HG03280 (cell line): ENCODE measurements around the gene C2orf72.
"Not testable (repeated sequence)": the region's sequence is repeated elsewhere in the genome, so short reads cannot be mapped to it uniquely, and the experiment has no call there.

Experiments
- ATAC-seq: cut with Tn5 transposase; IDR thresholded peaks from one replicate; pipeline ENCODE4 v1.9.1; 2021; ENCODE audit warnings: mild to moderate bottlenecking, moderate library complexity; ENCODE audit not compliant: unreplicated experiment

C2orf72 gene

GRCh38 chr2:231037202-231037730, at the start of gene C2orf72:
Gene C2orf72, plus strand, starts transcription at chr2:231037523. Its CDS starts 43 bp downstream, at chr2:231037566.
- no peak for ATAC-seq

- no peak for ATAC-seq
Measured at GRCh38 chr2:230989731-230990130, 47.6 kb upstream of the C2orf72 start.

DNA sequence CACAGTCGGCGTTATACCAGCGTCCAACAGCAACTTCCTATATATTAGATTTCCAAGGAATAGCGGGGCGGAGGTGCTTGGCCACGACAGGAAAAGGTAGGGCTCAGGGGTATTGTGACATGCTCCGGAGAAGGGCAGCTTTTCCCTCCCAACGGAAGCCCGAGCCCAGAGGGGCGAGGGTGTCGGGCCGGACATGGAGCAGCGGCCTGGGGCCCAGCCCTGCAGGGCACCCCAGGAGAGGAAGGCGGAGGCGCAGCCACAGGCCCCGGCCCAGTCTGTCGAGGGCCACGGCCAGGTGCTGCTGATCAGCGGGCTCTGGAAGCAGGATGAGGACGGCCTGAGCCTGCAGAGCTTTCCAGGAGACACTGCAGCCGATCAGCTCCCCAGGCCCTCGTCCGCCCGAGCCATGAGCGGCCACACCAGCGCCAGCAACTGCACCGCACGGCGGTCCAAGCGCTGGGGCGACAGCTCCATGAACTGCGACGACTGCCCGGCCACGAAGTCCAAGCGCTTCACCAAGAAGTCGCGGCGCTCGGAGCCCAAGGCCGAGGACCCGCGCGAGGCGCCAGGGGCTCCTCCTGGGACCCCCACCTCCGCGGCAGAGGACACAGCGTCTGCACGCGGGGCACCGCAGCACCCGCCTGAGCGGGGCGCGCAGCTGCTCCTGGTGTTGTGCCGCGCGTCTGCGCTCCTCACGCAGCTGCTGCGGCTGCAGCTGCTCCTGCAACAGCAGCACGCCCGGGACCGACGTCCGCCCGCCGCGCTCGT, 47.0 kb upstream of the C2orf72 start:
- ATAC-seq, result no peak

GRCh38 chr2:230990899-230991150, 46.5 kb upstream of the C2orf72 start:
- no peak for ATAC-seq

- no peak for ATAC-seq
Measured at GRCh38 chr2:230991598-230991997, 45.7 kb upstream of the C2orf72 start.

DNA sequence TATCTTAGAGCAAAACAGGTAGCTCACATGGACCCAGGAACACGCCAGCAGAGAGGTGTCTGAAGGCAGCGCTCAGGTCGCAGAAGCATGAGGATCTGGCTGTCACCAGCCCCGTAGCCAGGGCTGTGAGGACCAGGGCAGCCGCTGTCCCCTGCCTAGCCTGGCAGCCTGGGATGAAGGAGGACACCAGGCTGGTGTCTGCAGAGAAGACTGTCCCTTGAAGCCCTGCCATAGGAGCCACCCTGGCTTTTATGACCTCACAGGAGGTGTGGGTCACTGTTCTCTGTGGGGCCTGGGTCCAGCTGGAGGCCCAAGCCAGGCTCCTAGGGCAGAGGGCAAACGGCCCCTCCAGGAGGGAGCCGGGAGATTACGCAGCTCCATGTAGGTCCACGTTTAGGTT, 41.5 kb upstream of the C2orf72 start, which contains the start of gene SPATA3:
TSS of gene SPATA3 (plus strand) at position 301 of the 400 bp plus-strand sequence. CDS start 113 bp downstream, outside the sequence.
- no peak for ATAC-seq

DNA sequence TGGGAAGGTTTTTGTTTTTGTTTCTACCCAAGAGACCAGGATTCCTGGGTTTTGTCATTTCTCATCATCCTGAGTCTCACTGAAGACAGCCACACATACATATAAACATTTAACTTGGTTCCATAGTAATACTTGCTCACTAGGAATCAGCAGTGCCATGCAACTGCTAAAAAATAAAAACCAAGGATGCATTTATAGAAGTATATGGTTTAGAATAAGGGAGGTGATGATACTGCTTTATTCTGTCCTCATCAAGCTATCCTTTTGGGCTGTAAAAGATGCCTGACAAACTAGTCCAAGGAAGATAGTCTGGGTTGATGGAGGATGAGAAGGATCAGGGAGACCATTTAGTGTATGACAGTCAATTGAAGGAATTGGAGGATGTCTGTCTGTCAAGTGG, 40.7 kb upstream of the C2orf72 start:
- ATAC-seq, result no peak

DNA sequence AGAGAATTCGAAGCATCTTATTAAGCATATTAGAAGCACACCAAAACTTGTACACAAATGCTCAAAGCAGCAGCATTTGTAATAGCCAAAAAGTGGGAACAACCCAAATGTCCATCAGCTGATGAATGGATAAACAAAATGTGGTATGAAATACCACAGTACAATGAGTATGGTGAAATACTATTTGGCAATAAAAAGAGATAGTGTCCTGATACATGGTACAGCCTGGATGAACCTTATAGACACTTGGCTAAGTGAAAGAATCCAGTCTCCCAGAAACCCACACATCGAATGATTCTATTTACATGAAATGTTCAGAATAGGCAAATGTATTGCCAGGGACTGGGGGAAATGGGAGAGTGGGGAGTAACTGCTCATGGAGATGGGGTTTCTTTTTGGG, 38.4 kb upstream of the C2orf72 start:
- no peak for ATAC-seq

GRCh38 chr2:230999477-230999876, 37.8 kb upstream of the C2orf72 start:
- no peak for ATAC-seq

- no peak for ATAC-seq
Measured at GRCh38 chr2:231000211-231000904, 37.0 kb upstream of the C2orf72 start.

GRCh38 chr2:231001036-231001435, 36.3 kb upstream of the C2orf72 start:
- ATAC-seq, result no peak

DNA sequence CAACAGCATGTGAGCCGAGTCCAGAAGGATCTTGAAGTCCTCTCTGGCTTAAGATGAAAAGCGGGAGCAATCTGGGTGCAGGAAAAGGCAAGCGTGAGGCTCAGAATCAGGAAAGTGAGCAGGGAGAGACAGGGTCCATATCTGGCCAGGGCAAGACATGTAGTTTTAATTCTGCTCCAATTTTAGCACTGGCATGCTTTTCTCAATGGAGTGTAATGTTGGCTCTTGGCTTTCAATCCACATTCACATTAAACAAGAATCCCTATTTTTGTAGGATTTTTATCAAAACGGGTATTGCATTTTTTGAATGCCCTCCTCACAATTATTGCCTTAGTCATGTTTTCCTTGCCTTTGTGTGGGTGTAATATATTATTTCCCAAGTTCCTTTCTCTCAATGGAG, 35.4 kb upstream of the C2orf72 start:
- no peak for ATAC-seq

DNA sequence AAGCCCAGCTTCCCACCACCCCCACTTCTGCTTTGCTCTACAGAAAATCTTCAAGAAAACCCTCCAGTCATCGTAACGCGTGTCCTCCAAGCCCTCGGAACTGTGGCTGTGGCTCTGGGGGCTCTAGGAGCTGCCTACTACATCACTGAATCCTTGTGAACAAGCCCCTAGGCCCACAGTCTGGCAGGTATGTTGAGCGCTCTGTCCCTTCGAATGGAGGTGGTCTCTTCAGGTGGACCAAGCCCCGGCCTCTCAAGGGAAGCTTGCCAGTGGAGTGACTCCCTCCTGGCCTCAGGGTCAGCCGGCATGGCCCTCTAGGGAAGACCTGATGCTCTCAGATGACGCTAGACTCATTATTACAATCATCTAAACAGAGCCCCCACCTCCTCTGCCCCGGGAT, 34.7 kb upstream of the C2orf72 start:
- ATAC-seq, result no peak

GRCh38 chr2:231003186-231003585, 34.1 kb upstream of the C2orf72 start:
- ATAC-seq, result no peak

DNA sequence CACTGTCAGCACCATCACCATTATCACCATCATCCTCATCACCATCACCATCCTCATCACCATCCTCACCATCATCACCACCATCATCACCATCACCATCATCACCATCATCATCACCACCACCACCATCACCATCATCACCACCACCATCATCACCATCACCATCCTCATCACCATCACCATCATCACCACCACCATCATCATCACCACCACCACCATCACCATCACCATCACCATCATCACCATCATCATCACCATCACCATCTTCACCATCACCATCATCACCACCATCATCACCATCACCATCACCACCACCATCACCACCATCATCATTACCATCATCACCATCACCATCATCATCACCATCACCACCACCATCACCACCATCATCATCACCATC, 32.4 kb upstream of the C2orf72 start:
- not testable (repeated sequence) for ATAC-seq

DNA sequence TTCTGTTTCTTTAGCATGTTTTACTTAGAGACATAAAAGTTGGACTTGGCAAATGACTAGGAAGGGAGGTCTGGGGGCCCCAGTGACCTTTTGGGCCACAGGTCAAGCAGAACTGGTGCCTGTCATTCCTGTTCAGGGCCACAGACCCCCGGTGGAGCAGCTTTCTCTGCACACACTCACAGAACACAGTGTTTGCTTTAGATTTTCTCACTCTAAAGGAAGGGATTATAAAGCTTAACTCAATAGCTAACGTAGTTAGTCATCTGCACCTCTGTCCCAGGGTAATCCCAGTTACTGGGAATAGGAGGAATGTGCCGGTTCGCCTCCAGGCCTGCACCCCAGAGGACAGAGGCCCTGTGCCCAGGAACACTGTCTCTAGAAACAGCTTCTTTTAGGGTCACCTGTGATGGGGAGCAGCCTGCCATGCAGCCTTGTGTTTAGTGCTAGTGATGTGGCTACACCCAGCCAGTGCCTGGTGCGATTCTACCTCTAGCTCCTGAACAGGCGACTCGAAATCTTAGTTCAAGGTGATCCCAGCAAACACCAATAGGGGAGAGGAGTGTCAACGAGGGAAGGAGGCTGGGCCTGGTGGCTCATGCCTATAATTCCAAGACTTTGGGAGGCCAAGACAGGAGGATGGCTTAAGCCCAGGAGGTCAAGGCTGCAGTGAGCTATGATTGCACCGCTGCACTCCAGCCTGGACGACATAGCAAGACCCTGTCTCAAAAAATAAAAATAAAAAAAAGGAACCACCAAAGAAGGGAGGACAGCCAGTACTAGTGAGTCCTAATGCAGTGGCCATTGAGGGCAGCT, 29.8 kb upstream of the C2orf72 start:
- no peak for ATAC-seq

- ATAC-seq, result no peak
Measured at GRCh38 chr2:231008131-231008530, 29.2 kb upstream of the C2orf72 start.

DNA sequence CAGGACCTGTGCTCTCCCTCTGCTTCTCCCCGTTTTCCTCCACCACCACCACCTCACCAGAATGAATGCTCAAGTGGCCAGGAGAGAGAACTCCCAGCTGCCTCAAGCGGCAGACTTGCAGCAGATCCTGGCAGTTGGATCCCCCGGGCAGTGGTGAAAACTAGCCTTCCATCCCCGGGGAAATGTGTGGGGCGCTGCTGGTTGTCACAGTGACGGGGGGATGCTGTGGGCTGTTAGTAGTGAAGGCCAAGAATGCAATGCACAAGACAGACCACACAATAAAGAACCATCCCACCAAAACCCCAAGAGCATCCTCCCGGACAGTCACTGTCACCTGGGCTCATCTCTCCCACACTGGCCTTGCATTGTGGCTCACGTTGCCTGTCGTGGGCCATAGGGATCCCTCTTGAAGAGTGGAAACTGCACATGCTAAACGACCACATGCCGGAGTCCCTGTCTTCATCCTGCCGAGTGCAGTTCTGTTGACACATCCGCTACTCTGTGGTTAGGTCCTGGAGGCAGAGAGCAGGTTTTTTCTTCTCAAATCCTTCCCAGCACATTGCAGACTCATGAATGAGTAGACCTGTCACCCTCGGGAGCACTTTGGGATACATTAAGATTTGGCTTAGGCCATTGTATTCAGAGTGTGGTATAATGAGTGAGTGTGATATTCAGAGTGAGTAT, 27.9 kb upstream of the C2orf72 start:
- ATAC-seq, result no peak

DNA sequence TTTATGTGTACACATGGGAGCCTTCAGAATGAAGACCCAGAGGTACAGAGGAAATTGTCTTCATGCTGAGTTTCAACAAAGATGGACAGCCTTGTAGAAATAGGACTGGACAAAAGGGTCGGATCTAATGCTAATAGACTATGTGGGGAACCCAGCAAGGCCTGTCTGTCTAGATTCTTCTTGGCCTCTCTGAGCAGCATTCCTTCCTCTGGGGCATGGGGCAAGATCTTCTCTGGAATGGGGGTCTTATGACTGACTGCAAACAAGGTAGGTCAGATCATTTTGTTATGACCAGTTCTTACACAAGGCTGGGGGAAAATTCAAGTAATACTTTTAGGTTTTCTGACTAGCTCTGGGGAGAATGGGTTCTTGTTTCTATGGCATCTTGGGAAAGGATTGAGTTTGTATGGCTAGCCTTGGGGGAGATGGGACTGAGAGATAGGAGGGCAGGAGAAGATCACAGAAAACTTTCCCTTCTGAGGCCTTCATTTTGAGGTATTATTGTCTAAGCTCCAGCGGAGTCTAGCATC, 27.1 kb upstream of the C2orf72 start:
- no peak for ATAC-seq

DNA sequence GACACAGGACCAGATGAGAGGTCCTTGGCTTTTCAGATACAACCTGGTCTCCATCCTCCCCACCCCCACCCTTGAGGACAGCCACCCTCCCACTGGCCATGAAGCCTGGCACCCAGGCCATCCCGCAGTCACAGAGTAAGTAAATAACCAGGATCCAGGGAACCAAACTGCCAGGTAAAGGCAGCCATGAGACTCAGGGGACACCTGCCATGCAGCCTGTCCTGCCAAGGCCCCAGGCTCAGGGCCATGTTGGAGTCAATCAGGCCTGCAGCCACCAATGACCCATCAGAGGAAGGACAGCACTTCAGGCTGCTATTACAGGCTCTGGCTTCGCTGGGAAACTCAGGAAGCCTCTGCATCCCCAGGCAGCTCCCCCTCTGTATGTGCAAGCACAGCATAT, 25.8 kb upstream of the C2orf72 start:
- ATAC-seq, result no peak

- ATAC-seq, result no peak
Measured at GRCh38 chr2:231012463-231012862, 24.9 kb upstream of the C2orf72 start.
